ENCODE results near the gene NCCRP1. TPM values are rescaled to one million over a fixed set of nuclear protein-coding genes. Genes with fewer than 3 reads are reported as not detected.

NCCRP1 gene
- polyA plus RNA-seq, 1 of the 3 experiments (the other 2 are of a cell fraction), result not detected

GRCh38 chr19:39246951-39247669 is 50.3 kb downstream of the NCCRP1 start:
- POLR2A ChIA-PET, result no interaction called here
- TF ChIP-seq FOSL2 (IDR thresholded peaks at IDR 0.05; ENCODE audit: borderline replicate concordance, low read depth), result no peak

GRCh38 chr19:39247701-39248664 is 51.2 kb downstream of the NCCRP1 start:
- Histone ChIP-seq H3K9me2 (no peaks in the 10 kb centered on the region), H3K79me2 (ENCODE audit: insufficient read depth) (no peaks in the 10 kb centered on the region), H3K27ac (ENCODE audit: low read depth in 2 of 2, low read length in 1 of 2) (no peak overlapping the region), H3K9me3 (no peaks in the 10 kb centered on the region), H2AFZ (ENCODE audit: low read depth) (no peak overlapping the region), H3K9ac (no peak overlapping the region), H3K4me2 (no peak overlapping the region), H3F3A (replicated peaks; ENCODE audit: insufficient read depth) (no peaks in the 10 kb centered on the region), H3K36me3 (replicated peaks in 1 of 2; ENCODE audit: control insufficient read depth in 1 of 2, insufficient read depth in 2 of 2, low read length in 1 of 2) (no peaks in the 10 kb centered on the region), H3K27me3 (ENCODE audit: insufficient read depth) (peaks cover 4% of the 10 kb centered on the region; the same call in 1 of the 2 replicates), H4K20me1 (ENCODE audit: insufficient read depth) (no peaks in the 10 kb centered on the region), H3K4me3 (ENCODE audit: low read depth in 2 of 2, low read length in 1 of 2) (no peak overlapping the region), H3K4me1 (ENCODE audit: control insufficient read depth in 1 of 2, insufficient read depth in 2 of 2, low read depth in 1 of 2, low read length in 1 of 2) (peaks cover 0 to 3% of the 10 kb centered on the region in 2 experiments; a peak in 1 of 4 replicates)
- TF ChIP-seq TEAD4 (IDR thresholded peaks at IDR 0.05; ENCODE audit: borderline replicate concordance, insufficient read depth), result no peak
- TF ChIP-seq NFIC (IDR thresholded peaks at IDR 0.05; ENCODE audit: borderline replicate concordance), result no peak
- no peak for TF ChIP-seq RXRA (IDR thresholded peaks at IDR 0.05; ENCODE audit: borderline replicate concordance, low read depth)
- no peak for TF ChIP-seq EZH2phosphoT487 (IDR thresholded peaks at IDR 0.05; ENCODE audit: borderline replicate concordance, low read depth)
- no peak for TF ChIP-seq NRF1 (IDR thresholded peaks at IDR 0.05; ENCODE audit: low read depth, low read length)
- no peak for TF ChIP-seq FOXM1 (IDR thresholded peaks at IDR 0.05; ENCODE audit: low read depth)
- no peak for TF ChIP-seq POLR2AphosphoS5 (IDR thresholded peaks at IDR 0.05; ENCODE audit: low read depth, low read length)
- TF ChIP-seq YY1 (IDR thresholded peaks at IDR 0.05; ENCODE audit: low read depth), result no peak
- CTCF ChIA-PET, result no interaction called here
- POLR2A ChIA-PET, result no interaction called here
- WGBS (ENCODE audit: low lambda C conversion rate), result 86% methylated on average over 47 of the region's 92 CpGs
- no peak for DNase-seq

More at GRCh38 chr19:39246951-39247669, 50.3 kb downstream of the NCCRP1 start:
- H3K4me1 ChIP-seq (ENCODE audit: control insufficient read depth in 1 of 2, insufficient read depth in 2 of 2, low read depth in 1 of 2, low read length in 1 of 2), result no peaks in the 10 kb centered on the region
- no peaks in the 10 kb centered on the region for H3K9me3 ChIP-seq
- no peaks in the 10 kb centered on the region for H3K9me2 ChIP-seq
- no peaks in the 10 kb centered on the region for H3K79me2 ChIP-seq (ENCODE audit: insufficient read depth)
- H3K36me3 ChIP-seq (replicated peaks in 1 of 2; ENCODE audit: control insufficient read depth in 1 of 2, insufficient read depth in 2 of 2, low read length in 1 of 2), result no peaks in the 10 kb centered on the region
- WGBS (ENCODE audit: low lambda C conversion rate), result 76% methylated on average over 28 of the region's 42 CpGs
- H3K4me2 ChIP-seq, result no peak overlapping the region
- no peaks in the 10 kb centered on the region for H4K20me1 ChIP-seq (ENCODE audit: insufficient read depth)
- no peak for DNase-seq
- CTCF ChIA-PET, result no interaction called here
- H3K9ac ChIP-seq, result no peak overlapping the region
- H3K4me3 ChIP-seq (ENCODE audit: low read depth in 2 of 2, low read length in 1 of 2), result no peak overlapping the region
- H3K27me3 ChIP-seq (ENCODE audit: insufficient read depth), result no peaks in the 10 kb centered on the region; the same call in 1 of the 2 replicates
- H3K27ac ChIP-seq (ENCODE audit: low read depth in 2 of 2, low read length in 1 of 2), result no peak overlapping the region
- H3F3A ChIP-seq (replicated peaks; ENCODE audit: insufficient read depth), result no peaks in the 10 kb centered on the region
- H2AFZ ChIP-seq (ENCODE audit: low read depth), result no peak overlapping the region

- 11% methylated on average over 5 of the region's 13 CpGs for WGBS (ENCODE audit: low lambda C conversion rate)
- no peak within 1 kb of the TSS for H2AFZ ChIP-seq (ENCODE audit: low read depth)
- POLR2A ChIA-PET, result no interaction called here
- TF ChIP-seq RCOR1 (IDR thresholded peaks at IDR 0.05; ENCODE audit: low read length) (no peak), PBX3 (IDR thresholded peaks at IDR 0.05) (no peak), ELF1 (IDR thresholded peaks at IDR 0.05) (no peak), JUND (IDR thresholded peaks at IDR 0.05) (no peak), RXRA (IDR thresholded peaks at IDR 0.05; ENCODE audit: borderline replicate concordance, low read depth) (no peak), FOXJ3 (CRISPR knock-in tag; IDR thresholded peaks at IDR 0.05) (no peak), SMC3 (IDR thresholded peaks at IDR 0.05; ENCODE audit: low read depth, low read length) (no peak), YY1 (IDR thresholded peaks at IDR 0.05; ENCODE audit: low read depth) (no peak), NFIC (IDR thresholded peaks at IDR 0.05; ENCODE audit: borderline replicate concordance) (no peak), IRF3 (IDR thresholded peaks at IDR 0.05; ENCODE audit: low read depth, low read length) (no peak)
These were observed 52.0 kb downstream of the NCCRP1 start, which contains the start of gene IFNL4 for GRCh38 chr19:39248806-39249205. TSS of gene IFNL4 (minus strand) at chr19:39248856.

More at GRCh38 chr19:39248806-39249205, 52.0 kb downstream of the NCCRP1 start, which contains the start of gene IFNL4:
- Histone ChIP-seq H3K9me2 (no peaks in the 10 kb centered on the region), H3K27ac (ENCODE audit: low read depth in 2 of 2, low read length in 1 of 2) (no peak within 1 kb of the TSS), H3K27me3 (ENCODE audit: insufficient read depth) (peaks cover 4% of the 10 kb centered on the region; the same call in 1 of the 2 replicates), H3K4me2 (no peak within 1 kb of the TSS), H4K20me1 (ENCODE audit: insufficient read depth) (no peaks in the 10 kb centered on the region), H3K79me2 (ENCODE audit: insufficient read depth) (no peaks in the 10 kb centered on the region), H3K4me3 (ENCODE audit: low read depth in 2 of 2, low read length in 1 of 2) (no peak within 1 kb of the TSS), H3K4me1 (ENCODE audit: control insufficient read depth in 1 of 2, insufficient read depth in 2 of 2, low read depth in 1 of 2, low read length in 1 of 2) (peaks cover 0 to 3% of the 10 kb centered on the region in 2 experiments; a peak in 1 of 4 replicates), H3K36me3 (replicated peaks in 1 of 2; ENCODE audit: control insufficient read depth in 1 of 2, insufficient read depth in 2 of 2, low read length in 1 of 2) (no peaks in the 10 kb centered on the region), H3K9ac (no peak within 1 kb of the TSS), H3K9me3 (no peaks in the 10 kb centered on the region), H3F3A (replicated peaks; ENCODE audit: insufficient read depth) (no peaks in the 10 kb centered on the region)
- DNase-seq, result no peak
- CTCF ChIA-PET, result no interaction called here
